Peyer's patch (tissue), 4 donors: ENCODE measurements around the gene LPIN2.

Source experiments
- CTCF ChIP-seq, 6 experiments: fragments of 450-650 bp in 4 of 6; fragments of 200-600 bp in 2 of 6; sonication (generic) in 1 of 6; IDR thresholded peaks; one replicate each; pipeline ENCODE4 v1.5.1; 2017 to 2019; ENCODE audit warnings: antibody characterized with exemption in 6 of 6, mild to moderate bottlenecking in 3 of 6, moderate library complexity in 1 of 6
- POLR2A ChIP-seq, 2 donors: fragments of 450-650 bp; IDR thresholded peaks; one replicate each; pipeline ENCODE4 v1.5.1; 2017; ENCODE audit warnings: antibody characterized with exemption in 2 of 2, mild to moderate bottlenecking in 2 of 2, moderate library complexity in 2 of 2

GRCh38 chr18:2997846-2998564 is 14.9 kb downstream of the LPIN2 start:
- no peak for TF ChIP-seq POLR2A (IDR thresholded peaks at IDR 0.05)
- no peak for TF ChIP-seq CTCF (IDR thresholded peaks at IDR 0.05)
